Measurements from ENCODE around the gene SYN1.

DNA sequence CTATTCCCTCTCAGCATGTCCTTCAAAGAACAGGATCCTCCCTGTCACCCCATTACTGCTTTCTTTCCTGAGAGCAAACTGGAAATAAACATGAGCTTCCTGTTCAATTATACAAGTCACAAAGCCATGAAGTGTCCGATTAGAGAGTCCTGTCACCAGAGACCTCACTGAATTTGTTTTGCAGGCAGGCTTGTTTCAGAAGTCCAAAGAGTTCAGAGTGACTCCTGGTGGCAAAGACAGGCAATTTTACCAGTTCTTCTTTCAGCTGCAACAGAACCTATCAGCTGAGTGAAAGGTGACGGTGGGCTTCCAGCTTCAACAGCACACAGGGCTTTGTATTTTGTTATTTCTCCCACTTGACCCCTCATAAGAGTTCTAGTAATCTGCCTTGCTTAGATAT is 24.3 kb upstream of the SYN1 start:
- TF ChIP-seq EP300 (IDR thresholded peaks at IDR 0.05; ENCODE audit: borderline replicate concordance): no peak
- TF ChIP-seq, protein P1, sequence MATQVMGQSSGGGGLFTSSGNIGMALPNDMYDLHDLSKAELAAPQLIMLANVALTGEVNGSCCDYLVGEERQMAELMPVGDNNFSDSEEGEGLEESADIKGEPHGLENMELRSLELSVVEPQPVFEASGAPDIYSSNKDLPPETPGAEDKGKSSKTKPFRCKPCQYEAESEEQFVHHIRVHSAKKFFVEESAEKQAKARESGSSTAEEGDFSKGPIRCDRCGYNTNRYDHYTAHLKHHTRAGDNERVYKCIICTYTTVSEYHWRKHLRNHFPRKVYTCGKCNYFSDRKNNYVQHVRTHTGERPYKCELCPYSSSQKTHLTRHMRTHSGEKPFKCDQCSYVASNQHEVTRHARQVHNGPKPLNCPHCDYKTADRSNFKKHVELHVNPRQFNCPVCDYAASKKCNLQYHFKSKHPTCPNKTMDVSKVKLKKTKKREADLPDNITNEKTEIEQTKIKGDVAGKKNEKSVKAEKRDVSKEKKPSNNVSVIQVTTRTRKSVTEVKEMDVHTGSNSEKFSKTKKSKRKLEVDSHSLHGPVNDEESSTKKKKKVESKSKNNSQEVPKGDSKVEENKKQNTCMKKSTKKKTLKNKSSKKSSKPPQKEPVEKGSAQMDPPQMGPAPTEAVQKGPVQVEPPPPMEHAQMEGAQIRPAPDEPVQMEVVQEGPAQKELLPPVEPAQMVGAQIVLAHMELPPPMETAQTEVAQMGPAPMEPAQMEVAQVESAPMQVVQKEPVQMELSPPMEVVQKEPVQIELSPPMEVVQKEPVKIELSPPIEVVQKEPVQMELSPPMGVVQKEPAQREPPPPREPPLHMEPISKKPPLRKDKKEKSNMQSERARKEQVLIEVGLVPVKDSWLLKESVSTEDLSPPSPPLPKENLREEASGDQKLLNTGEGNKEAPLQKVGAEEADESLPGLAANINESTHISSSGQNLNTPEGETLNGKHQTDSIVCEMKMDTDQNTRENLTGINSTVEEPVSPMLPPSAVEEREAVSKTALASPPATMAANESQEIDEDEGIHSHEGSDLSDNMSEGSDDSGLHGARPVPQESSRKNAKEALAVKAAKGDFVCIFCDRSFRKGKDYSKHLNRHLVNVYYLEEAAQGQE (IDR thresholded peaks at IDR 0.05; ENCODE audit: low read depth): no peak
- no peak for TF ChIP-seq YY1 (IDR thresholded peaks at IDR 0.05; ENCODE audit: low read depth)
- no peak for TF ChIP-seq NFIC (IDR thresholded peaks at IDR 0.05)
- TF ChIP-seq CEBPB (IDR thresholded peaks at IDR 0.05): no peak

Measured in Ishikawa (cell line).